Epithelial cell of esophagus (primary cell): ENCODE measurements around the gene TFEC.
A peak's percentile ranks its signal among the peaks of the same experiment; 100 is the strongest.

Experiments used
- DNase-seq: peaks from one replicate; pipeline ENCODE4 v3.0.0; 2010; ENCODE audit warnings: low read depth
- H3K4me3 ChIP-seq: 2 replicates; pipeline ENCODE4 v1.5.1; 2011; ENCODE audit warnings: mild to moderate bottlenecking, low read length, control low read depth
- CTCF ChIP-seq: IDR thresholded peaks from 2 replicates; pipeline ENCODE4 v1.5.1; 2011; ENCODE audit warnings: low read depth, mild to moderate bottlenecking, low read length, control low read depth, inconsistent platforms; ENCODE audit not compliant: insufficient read depth; ENCODE audit errors: missing control alignments

The TFEC gene

GRCh38 chr7:115962340-115962739 is 68.2 kb downstream of the TFEC start:
- no peak for DNase-seq
- TF ChIP-seq CTCF = no peak
- no peak overlapping the region for H3K4me3 ChIP-seq

GRCh38 chr7:115953592-115954255 is 76.8 kb downstream of the TFEC start:
- no peak for DNase-seq
- TF ChIP-seq CTCF = no peak
- H3K4me3 ChIP-seq = no peak overlapping the region

GRCh38 chr7:115952832-115953231 is 77.7 kb downstream of the TFEC start:
- DNase-seq = no peak
- no peak for TF ChIP-seq CTCF
- no peak overlapping the region for H3K4me3 ChIP-seq

GRCh38 chr7:115951547-115951946 is 79.0 kb downstream of the TFEC start:
- no peak overlapping the region for H3K4me3 ChIP-seq
- TF ChIP-seq CTCF = no peak
- DNase-seq = no peak

- DNase-seq = peak; percentile 32
- no peak overlapping the region for H3K4me3 ChIP-seq
- TF ChIP-seq CTCF = no peak
Observed at GRCh38 chr7:115941703-115942268, 88.8 kb downstream of the TFEC start.

GRCh38 chr7:115940460-115941060 is 90.0 kb downstream of the TFEC start:
- TF ChIP-seq CTCF = no peak
- DNase-seq = no peak
- no peak overlapping the region for H3K4me3 ChIP-seq
